Vagina (tissue), 2 donors: ENCODE results near the gene MKNK2. TPM values are rescaled to one million over a fixed set of nuclear protein-coding genes. Genes with fewer than 3 reads are reported as not detected.
"Not testable (repeated sequence)": the region's sequence is repeated elsewhere in the genome, so short reads cannot be mapped to it uniquely, and the experiment has no call there.

Experiments used
- DNase-seq, 2 donors: peaks; one replicate each; pipeline ENCODE4 v3.0.0-alpha.2; 2017; ENCODE audit errors: extremely low spot score in 2 of 2
- H3K27ac ChIP-seq: fragments of 200-600 bp; sonication (generic); one replicate; pipeline ENCODE4 v1.5.1; 2019
- H3K27me3 ChIP-seq: fragments of 200-600 bp; sonication (generic); one replicate; pipeline ENCODE4 v1.5.1; 2019
- H3K36me3 ChIP-seq, 2 donors: fragments of 200-600 bp; sonication (generic); one replicate each; pipeline ENCODE4 v1.5.1; 2017 to 2019
- H3K4me1 ChIP-seq: fragments of 200-600 bp; sonication (generic); one replicate; pipeline ENCODE4 v1.5.1; 2019
- H3K4me3 ChIP-seq, 2 donors: fragments of 200-600 bp; sonication (generic); 1 replicate in 1 of 2; 2 replicates in 1 of 2; pipeline ENCODE4 v1.5.1; 2016 to 2019
- H3K9me3 ChIP-seq: fragments of 200-600 bp; sonication (generic); one replicate; pipeline ENCODE4 v1.5.1; 2019
- POLR2A ChIP-seq, 2 donors: fragments of 450-650 bp; IDR thresholded peaks; one replicate each; pipeline ENCODE4 v1.6.1; 2017; ENCODE audit warnings: antibody characterized with exemption in 2 of 2, mild to moderate bottlenecking in 2 of 2, moderate library complexity in 2 of 2
- POLR2AphosphoS5 ChIP-seq, 2 donors: sonication (generic); formaldehyde crosslinking; IDR thresholded peaks; one replicate each; pipeline ENCODE4 v1.9.0; 2017; ENCODE audit warnings: antibody characterized with exemption in 2 of 2, mild to moderate bottlenecking in 2 of 2, low read depth in 1 of 2; ENCODE audit not compliant: insufficient read depth in 1 of 2
- intact Hi-C: fragments of 100-400 bp; cut with DNase I; formaldehyde crosslinking; loops from one replicate; pipeline ENCODE4 v1.15.1; 2023
- total RNA-seq: library from RNA; depleted of rRNA; stranded (reverse); fragments of >200 nt; gene quantifications from one replicate; pipeline ENCODE4 v1.2.3, GENCODE V29; 2016
- TF ChIP-seq, protein P1 (sequence below), 3 experiments: fragments of 450-650 bp in 2 of 3; fragments of 200-600 bp in 1 of 3; sonication (generic) in 1 of 3; IDR thresholded peaks; one replicate each; pipeline ENCODE4 v1.5.1; 2017 to 2019; ENCODE audit warnings: antibody characterized with exemption in 3 of 3, mild to moderate bottlenecking in 2 of 3, moderate library complexity in 2 of 3

Gene MKNK2
- total RNA-seq, 1 donor from 2014 or later, result 185 TPM

DNA sequence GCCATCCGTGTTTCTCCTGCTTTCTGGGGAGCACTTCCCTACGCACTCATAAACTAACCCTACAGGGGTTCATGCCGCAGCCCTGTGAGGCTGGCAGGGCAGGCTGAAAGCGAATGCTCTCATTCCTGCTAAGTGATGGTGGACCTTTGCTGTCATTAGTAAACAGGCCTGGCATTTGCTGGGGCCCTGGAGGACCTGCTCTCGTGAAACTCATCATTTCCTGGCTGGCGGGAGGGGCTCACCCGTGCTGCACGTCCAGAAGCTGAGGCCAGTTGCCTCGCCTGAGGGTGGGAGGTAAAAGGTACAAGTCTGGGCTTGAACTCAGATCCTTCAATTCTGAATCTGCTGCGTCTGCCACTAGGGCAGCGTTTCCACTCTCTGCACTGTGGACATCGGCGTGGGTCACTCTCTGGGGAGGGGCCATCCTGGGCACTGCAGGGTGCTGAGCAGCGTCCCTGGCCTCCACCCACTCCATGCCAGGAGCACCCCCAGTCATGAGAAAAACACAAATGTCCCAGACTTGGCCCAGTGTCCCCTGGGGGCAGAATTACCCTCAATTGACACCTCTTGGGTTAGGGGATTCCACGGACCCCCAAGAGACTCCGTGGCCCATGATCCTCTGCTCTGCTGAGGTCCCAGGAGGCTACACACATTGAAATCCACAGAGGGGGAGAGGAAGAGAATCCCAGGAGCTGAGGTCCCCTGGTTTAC is 38.1 kb upstream of the MKNK2 start:
- Histone ChIP-seq H3K27me3 (no peaks in the 10 kb centered on the region), H3K4me3 (no peak overlapping the region), H3K36me3 (no peaks in the 10 kb centered on the region), H3K9me3 (no peaks in the 10 kb centered on the region), H3K4me1 (peaks cover 88% of the 10 kb centered on the region), H3K27ac (peak overlapping the region; percentile 72)
- intact Hi-C loops, result no loop called here
- DNase-seq, result no peak
- TF ChIP-seq POLR2AphosphoS5 (IDR thresholded peaks at IDR 0.05; ENCODE audit: insufficient read depth in 1 of 2, low read depth in 1 of 2), result peak in 1 of 2 donors; percentile 30
- TF ChIP-seq, protein P1, sequence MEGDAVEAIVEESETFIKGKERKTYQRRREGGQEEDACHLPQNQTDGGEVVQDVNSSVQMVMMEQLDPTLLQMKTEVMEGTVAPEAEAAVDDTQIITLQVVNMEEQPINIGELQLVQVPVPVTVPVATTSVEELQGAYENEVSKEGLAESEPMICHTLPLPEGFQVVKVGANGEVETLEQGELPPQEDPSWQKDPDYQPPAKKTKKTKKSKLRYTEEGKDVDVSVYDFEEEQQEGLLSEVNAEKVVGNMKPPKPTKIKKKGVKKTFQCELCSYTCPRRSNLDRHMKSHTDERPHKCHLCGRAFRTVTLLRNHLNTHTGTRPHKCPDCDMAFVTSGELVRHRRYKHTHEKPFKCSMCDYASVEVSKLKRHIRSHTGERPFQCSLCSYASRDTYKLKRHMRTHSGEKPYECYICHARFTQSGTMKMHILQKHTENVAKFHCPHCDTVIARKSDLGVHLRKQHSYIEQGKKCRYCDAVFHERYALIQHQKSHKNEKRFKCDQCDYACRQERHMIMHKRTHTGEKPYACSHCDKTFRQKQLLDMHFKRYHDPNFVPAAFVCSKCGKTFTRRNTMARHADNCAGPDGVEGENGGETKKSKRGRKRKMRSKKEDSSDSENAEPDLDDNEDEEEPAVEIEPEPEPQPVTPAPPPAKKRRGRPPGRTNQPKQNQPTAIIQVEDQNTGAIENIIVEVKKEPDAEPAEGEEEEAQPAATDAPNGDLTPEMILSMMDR (IDR thresholded peaks at IDR 0.05), result no peak

DNA sequence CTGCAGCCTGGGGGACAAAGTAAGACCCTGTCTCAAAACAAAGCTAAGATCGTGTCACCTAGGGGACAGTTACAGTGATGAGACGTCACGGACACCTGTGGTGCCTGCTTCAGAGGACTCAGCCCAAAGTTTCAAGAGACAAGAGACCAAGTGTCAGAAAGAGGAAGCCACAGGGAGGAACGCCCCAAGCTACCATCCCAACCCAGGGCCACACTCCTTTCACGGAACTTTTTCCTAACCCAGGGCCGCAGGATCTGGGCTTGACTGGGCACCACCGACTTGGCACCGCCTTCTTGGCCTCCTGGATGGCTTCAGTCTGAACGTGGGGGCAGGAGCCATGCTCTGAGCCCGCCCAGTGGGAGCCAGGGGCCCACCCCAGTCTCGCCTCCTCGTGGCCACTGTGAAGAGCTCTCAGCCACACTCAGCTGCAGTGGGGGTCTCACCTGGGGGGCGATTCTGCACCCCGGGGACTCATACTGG is 36.6 kb upstream of the MKNK2 start:
- Histone ChIP-seq H3K27ac (peak overlapping the region; percentile 72), H3K4me3 (no peak overlapping the region), H3K36me3 (peaks cover 0 to 11% of the 10 kb centered on the region in 2 donors), H3K4me1 (peaks cover 92% of the 10 kb centered on the region), H3K9me3 (no peaks in the 10 kb centered on the region), H3K27me3 (no peaks in the 10 kb centered on the region)
- no peak for DNase-seq
- intact Hi-C loops, result no loop called here
- TF ChIP-seq POLR2A (IDR thresholded peaks at IDR 0.05) (no peak), POLR2AphosphoS5 (IDR thresholded peaks at IDR 0.05; ENCODE audit: insufficient read depth in 1 of 2, low read depth in 1 of 2) (no peak)
- TF ChIP-seq, protein P1 (IDR thresholded peaks at IDR 0.05), result no peak

DNA sequence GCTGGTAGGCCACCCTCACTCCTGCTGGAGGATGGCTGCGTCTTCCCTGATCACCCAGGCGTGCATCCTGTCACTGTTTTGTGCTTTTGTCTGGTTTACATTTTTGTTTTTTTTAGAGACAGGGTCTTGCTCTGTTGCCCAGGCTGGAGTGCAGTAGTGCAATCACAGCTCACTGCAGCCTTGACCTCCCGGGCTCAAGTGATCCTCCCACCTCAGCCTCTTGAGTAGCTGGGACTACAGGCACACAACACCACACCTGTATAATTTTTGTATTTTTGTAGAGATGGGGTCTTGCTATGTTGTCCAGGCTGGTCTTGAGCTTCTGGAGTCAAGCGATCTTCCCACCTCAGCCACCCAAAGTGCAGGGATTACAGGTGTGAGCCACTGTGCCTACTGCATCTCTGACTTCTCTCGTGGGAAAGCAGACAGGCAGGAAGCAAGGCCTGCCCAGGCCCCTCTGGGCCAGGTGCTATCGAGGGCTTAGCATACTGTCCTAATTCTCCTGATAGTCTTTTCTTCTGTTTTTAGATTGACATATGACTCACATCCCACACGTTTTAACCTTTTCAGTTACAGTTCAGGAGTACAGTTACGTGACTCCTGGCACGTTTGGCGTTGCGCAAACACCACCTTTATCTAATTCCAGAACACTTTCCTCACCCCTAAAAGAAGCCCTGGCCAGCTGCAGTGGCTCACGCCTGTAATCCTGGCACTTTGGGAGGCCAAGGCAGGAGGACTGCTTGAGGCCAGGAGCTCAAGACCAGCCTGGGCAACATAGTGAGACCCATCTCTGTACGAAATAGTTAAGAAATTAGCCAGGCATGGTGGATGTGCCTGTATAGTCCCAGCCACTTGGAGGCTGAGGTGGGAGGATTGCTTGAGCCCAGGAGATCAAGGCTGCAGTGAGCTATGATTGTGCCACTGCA is 35.9 kb upstream of the MKNK2 start:
- H3K4me3 ChIP-seq, DNase-seq, H3K9me3 ChIP-seq, intact Hi-C loops, H3K27me3 ChIP-seq: not testable (repeated sequence)
- H3K36me3 ChIP-seq, result peaks cover 0 to 11% of the 10 kb centered on the region in 2 donors
- H3K4me1 ChIP-seq, result peaks cover 91% of the 10 kb centered on the region
- H3K27ac ChIP-seq, result peak overlapping the region; percentile 72

DNA sequence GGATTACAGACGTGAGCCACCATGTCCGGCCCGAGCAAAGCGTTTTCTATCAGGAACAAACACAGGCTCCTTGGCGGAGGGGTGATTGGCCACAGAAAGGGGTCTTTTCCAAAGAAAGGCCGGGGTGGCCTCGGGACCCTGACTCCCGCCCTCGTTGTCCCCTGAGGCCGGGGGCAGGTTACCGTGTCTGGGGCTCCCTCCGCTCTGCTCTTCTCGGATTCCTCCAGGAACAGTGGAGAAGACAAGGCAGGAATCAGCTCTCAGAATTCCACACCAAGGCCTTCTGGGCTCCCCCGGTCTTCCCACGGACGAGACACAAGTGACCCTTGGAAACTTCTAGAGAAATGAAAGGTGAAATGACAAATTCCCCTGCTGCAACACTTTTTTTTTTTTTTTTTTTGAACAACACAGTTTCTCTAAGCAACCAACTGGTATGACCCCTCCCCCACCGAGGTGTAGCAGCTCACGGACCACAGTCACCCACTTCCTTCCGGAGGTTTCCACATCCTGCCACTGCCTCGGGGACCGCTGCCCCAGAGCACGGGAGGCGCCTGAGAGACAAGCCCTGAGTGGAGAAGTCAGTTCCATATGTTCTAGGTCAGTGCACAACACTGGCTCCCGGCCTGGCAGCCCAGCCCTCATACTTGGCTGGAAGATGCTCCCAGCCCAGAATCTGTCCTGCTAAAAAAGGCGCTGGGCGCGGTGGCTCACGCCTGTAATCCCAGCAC is 34.1 kb upstream of the MKNK2 start:
- Histone ChIP-seq H3K36me3 (peaks cover 0 to 11% of the 10 kb centered on the region in 2 donors), H3K9me3 (no peaks in the 10 kb centered on the region), H3K4me3 (peak overlapping the region in 1 of 2 donors; percentile 27), H3K4me1 (peaks cover 90% of the 10 kb centered on the region), H3K27me3 (no peaks in the 10 kb centered on the region), H3K27ac (peak overlapping the region; percentile 48)
- no peak for DNase-seq
- TF ChIP-seq, protein P1 (IDR thresholded peaks at IDR 0.05), result no peak
- TF ChIP-seq POLR2A (IDR thresholded peaks at IDR 0.05) (no peak), POLR2AphosphoS5 (IDR thresholded peaks at IDR 0.05; ENCODE audit: insufficient read depth in 1 of 2, low read depth in 1 of 2) (peak in 1 of 2 donors; percentile 58)
- intact Hi-C loops, result no loop called here

DNA sequence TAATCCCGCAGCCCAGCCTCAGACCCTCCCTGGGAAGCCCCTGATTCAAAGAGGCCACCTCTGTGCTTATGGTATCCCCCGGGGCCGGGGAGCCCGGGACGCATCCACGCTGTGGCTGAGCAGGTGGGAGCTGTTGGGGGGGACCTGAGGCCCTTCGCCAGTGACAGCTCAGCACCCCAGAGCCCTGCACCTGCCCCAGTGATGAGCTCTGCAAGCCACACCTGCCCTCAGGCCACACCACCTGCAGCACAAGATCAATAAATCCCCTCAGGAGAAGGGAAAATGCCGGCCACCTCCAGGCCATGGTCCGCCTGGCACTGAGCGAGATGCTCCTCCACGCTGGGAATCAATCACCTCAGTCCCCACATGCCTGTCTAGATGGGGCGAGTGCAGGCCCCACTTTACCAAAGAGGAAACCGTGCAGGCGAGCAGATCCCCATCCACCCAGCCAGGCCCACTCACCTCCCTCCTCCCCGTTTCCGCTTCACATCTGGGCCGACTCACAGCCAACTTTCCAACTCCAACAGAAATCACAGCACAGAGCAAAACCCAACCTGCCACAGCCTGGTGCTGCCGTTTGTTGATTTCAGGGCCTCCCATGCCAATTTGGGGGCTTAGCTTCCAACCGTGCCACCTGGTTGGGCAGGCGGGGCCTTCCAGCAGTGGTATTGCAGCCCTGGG is 32.3 kb upstream of the MKNK2 start:
- no peaks in the 10 kb centered on the region for H3K27me3 ChIP-seq
- peaks cover 77% of the 10 kb centered on the region for H3K4me1 ChIP-seq
- peak overlapping the region in 1 of 2 donors; percentile 25 for H3K4me3 ChIP-seq
- intact Hi-C loops, result no loop called here
- no peaks in the 10 kb centered on the region for H3K9me3 ChIP-seq
- TF ChIP-seq POLR2AphosphoS5 (IDR thresholded peaks at IDR 0.05; ENCODE audit: insufficient read depth in 1 of 2, low read depth in 1 of 2) (peak in 1 of 2 donors; percentile 12), POLR2A (IDR thresholded peaks at IDR 0.05) (no peak)
- TF ChIP-seq, protein P1 (IDR thresholded peaks at IDR 0.05), result no peak
- no peak for DNase-seq
- peaks cover 0 to 17% of the 10 kb centered on the region in 2 donors for H3K36me3 ChIP-seq
- H3K27ac ChIP-seq, result peak overlapping the region; percentile 71
